ENCODE results near the gene NDUFB4.
"Not testable (repeated sequence)": the region's sequence is repeated elsewhere in the genome, so short reads cannot be mapped to it uniquely, and the experiment has no call there.

The NDUFB4 gene

GRCh38 chr3:120637851-120638559 lies 41.9 kb downstream of the NDUFB4 start:
- no peak overlapping the region for H3K4me3 ChIP-seq (ENCODE audit: low read length)
- no peak overlapping the region for H3K4me2 ChIP-seq (ENCODE audit: low read length)
- no peak overlapping the region for H3K9ac ChIP-seq (ENCODE audit: low read length)
- no peaks in the 10 kb centered on the region; the same call in 1 of the 2 replicates for H3K4me1 ChIP-seq (ENCODE audit: low read length)
- H3K9me3 ChIP-seq (ENCODE audit: insufficient read depth, low read length), result 0 out of 2 replicates have a peak, but pooled peaks cover 3% of the 10 kb centered on the region
- no peak overlapping the region for H3K27ac ChIP-seq (ENCODE audit: low read length)
- no peaks in the 10 kb centered on the region for H3K36me3 ChIP-seq (replicated peaks; ENCODE audit: low read depth, low read length)
- H2AFZ ChIP-seq (ENCODE audit: low read depth, low read length), result peak overlapping the region; percentile 37; the same call in 1 of the 2 replicates
- H3K27me3 ChIP-seq (ENCODE audit: low read depth, low read length), result no peaks in the 10 kb centered on the region
- H3K79me2 ChIP-seq (ENCODE audit: low read length), result no peaks in the 10 kb centered on the region
- no peak for TF ChIP-seq CTCF (IDR thresholded peaks at IDR 0.05; ENCODE audit: low read depth, low read length)
- no peak for TF ChIP-seq EZH2phosphoT487 (IDR thresholded peaks at IDR 0.05; ENCODE audit: low read depth)
- H4K20me1 ChIP-seq (ENCODE audit: insufficient read depth, low read length), result no peaks in the 10 kb centered on the region

- not testable (repeated sequence) for H3K27me3 ChIP-seq (ENCODE audit: low read depth, low read length); H3K36me3 ChIP-seq (replicated peaks; ENCODE audit: low read depth, low read length); H3K79me2 ChIP-seq (ENCODE audit: low read length); H3K9me3 ChIP-seq (ENCODE audit: insufficient read depth, low read length); H2AFZ ChIP-seq (ENCODE audit: low read depth, low read length); H3K4me3 ChIP-seq (ENCODE audit: low read length); H3K4me2 ChIP-seq (ENCODE audit: low read length); H3K27ac ChIP-seq (ENCODE audit: low read length); H3K4me1 ChIP-seq (ENCODE audit: low read length); H4K20me1 ChIP-seq (ENCODE audit: insufficient read depth, low read length); H3K9ac ChIP-seq (ENCODE audit: low read length)
Measured at GRCh38 chr3:120638820-120639219, 42.7 kb downstream of the NDUFB4 start.

GRCh38 chr3:120640231-120640630 lies 44.1 kb downstream of the NDUFB4 start:
- Histone ChIP-seq H3K9ac (ENCODE audit: low read length) (no peak overlapping the region), H3K4me3 (ENCODE audit: low read length) (no peak overlapping the region), H3K27ac (ENCODE audit: low read length) (no peak overlapping the region), H3K4me2 (ENCODE audit: low read length) (no peak overlapping the region), H2AFZ (ENCODE audit: low read depth, low read length) (no peak overlapping the region), H3K79me2 (ENCODE audit: low read length) (no peaks in the 10 kb centered on the region), H3K27me3 (ENCODE audit: low read depth, low read length) (no peaks in the 10 kb centered on the region), H3K9me3 (ENCODE audit: insufficient read depth, low read length) (0 out of 2 replicates have a peak, but pooled peaks cover 3% of the 10 kb centered on the region), H4K20me1 (ENCODE audit: insufficient read depth, low read length) (no peaks in the 10 kb centered on the region), H3K36me3 (replicated peaks; ENCODE audit: low read depth, low read length) (no peaks in the 10 kb centered on the region), H3K4me1 (ENCODE audit: low read length) (peaks cover 16% of the 10 kb centered on the region)
- no peak for TF ChIP-seq EZH2phosphoT487 (IDR thresholded peaks at IDR 0.05; ENCODE audit: low read depth)
- TF ChIP-seq CTCF (IDR thresholded peaks at IDR 0.05; ENCODE audit: low read depth, low read length), result no peak

- Histone ChIP-seq H3K36me3 (replicated peaks; ENCODE audit: low read depth, low read length) (no peaks in the 10 kb centered on the region), H3K9ac (ENCODE audit: low read length) (no peak overlapping the region), H3K4me2 (ENCODE audit: low read length) (no peak overlapping the region), H4K20me1 (ENCODE audit: insufficient read depth, low read length) (no peaks in the 10 kb centered on the region), H2AFZ (ENCODE audit: low read depth, low read length) (no peak overlapping the region), H3K4me3 (ENCODE audit: low read length) (no peak overlapping the region), H3K79me2 (ENCODE audit: low read length) (no peaks in the 10 kb centered on the region), H3K27ac (ENCODE audit: low read length) (no peak overlapping the region), H3K4me1 (ENCODE audit: low read length) (peaks cover 19% of the 10 kb centered on the region), H3K9me3 (ENCODE audit: insufficient read depth, low read length) (0 out of 2 replicates have a peak, but pooled peaks cover 3% of the 10 kb centered on the region), H3K27me3 (ENCODE audit: low read depth, low read length) (peaks cover 2% of the 10 kb centered on the region; the same call in 1 of the 2 replicates)
- TF ChIP-seq CTCF (IDR thresholded peaks at IDR 0.05; ENCODE audit: low read depth, low read length), result no peak
- no peak for TF ChIP-seq EZH2phosphoT487 (IDR thresholded peaks at IDR 0.05; ENCODE audit: low read depth)
Measured at GRCh38 chr3:120641696-120642246, 45.6 kb downstream of the NDUFB4 start.
